Measurements from ENCODE around the gene SNRPA1.

The SNRPA1 gene

GRCh38 chr15:101244036-101244781, 50.8 kb downstream of the SNRPA1 start:
- no peak for DNase-seq (ENCODE audit: low read depth in 1 of 2, low spot score in 1 of 2)

- DNase-seq (ENCODE audit: low read depth in 1 of 2, low spot score in 1 of 2): no peak
These were observed 51.6 kb downstream of the SNRPA1 start for GRCh38 chr15:101243420-101243819.

DNA sequence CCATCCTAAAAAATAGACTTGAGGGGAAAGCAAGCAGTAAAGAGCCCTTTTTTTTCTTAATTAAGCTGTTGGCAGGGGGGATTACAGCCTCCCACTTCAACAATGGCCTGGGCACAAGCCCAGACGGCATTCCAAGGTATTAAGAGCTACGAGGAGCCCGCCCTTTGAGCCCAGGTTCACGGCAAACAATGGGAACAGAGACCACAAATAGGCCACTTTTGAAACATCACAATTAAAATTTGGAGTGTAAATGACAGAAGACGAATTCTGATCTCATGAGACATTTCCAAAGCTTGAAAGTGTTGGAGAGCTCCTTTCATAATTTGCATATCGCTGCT, 52.1 kb downstream of the SNRPA1 start:
- no peak for DNase-seq (ENCODE audit: low read depth in 1 of 2, low spot score in 1 of 2)

- peak in 1 of 2 donors; percentile 21 for DNase-seq (ENCODE audit: low read depth in 1 of 2, low spot score in 1 of 2)
These were observed 52.7 kb downstream of the SNRPA1 start for GRCh38 chr15:101242160-101242998.

- DNase-seq (ENCODE audit: low read depth in 1 of 2, low spot score in 1 of 2): no peak
These were observed 54.7 kb downstream of the SNRPA1 start for GRCh38 chr15:101240358-101240757.

- no peak for DNase-seq (ENCODE audit: low read depth in 1 of 2, low spot score in 1 of 2)
These were observed 55.3 kb downstream of the SNRPA1 start for GRCh38 chr15:101239724-101240136.

DNA sequence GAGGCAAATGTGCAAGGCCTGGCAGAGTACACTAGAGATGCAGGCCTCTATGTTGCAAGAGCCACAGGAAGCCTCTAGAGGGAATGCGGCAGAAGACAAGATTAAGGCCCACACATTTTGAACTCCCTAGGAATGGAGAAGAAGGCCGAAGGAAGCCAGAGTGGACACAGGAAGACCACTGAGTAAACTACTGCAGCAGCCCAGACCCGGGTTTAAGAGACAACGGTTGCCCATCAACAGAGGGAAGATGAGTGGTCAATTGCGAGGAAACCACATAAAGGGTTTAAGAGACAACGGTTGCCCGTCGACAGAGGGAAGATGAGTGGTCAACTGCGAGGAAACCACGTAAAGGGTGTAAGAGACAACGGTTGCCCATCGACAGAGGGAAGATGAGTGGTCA, 57.8 kb downstream of the SNRPA1 start:
- no peak for DNase-seq (ENCODE audit: low read depth in 1 of 2, low spot score in 1 of 2)

DNA sequence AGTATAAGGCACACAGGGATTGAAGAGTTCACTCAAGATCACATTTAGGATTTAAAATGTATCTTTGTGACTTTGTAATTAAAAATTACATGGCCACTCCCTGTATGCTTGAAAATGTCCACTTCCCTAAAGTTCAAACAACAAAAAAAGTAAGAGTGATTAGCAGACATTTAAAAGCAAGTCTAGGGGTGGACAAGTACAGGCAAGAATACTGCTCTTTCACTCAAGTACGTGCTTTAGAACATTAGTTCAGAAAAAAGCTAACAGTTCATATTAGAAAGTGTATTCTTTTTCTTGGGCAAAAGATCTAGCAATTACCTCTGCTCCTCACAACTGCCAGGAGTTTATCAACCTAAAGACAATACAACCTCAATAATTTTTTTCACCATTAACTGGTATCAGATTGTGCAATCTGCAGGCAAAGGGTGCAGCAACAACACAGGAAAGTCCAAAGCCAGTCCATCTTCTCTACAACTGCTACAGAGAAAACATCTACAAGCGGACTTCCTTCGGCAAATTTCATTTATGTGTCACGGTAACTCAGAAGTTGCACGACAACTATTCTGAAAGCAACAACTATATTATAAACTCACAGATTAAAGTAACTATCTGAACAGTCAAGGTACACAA, 61.3 kb downstream of the SNRPA1 start:
- no peak for DNase-seq (ENCODE audit: low read depth in 1 of 2, low spot score in 1 of 2)

- DNase-seq (ENCODE audit: low read depth in 1 of 2, low spot score in 1 of 2): no peak
These were observed 62.4 kb downstream of the SNRPA1 start for GRCh38 chr15:101232677-101233076.

All from stimulated activated CD4-positive, alpha-beta T cell treated with anti-CD3 and anti-CD28 coated beads, Interleukin-15, amount 100 ng/mL, for 1 hour (primary cell).